ENCODE results near the gene VTCN1.
A peak's percentile ranks its signal among the peaks of the same experiment; 100 is the strongest.
"Not testable (repeated sequence)": the region's sequence is repeated elsewhere in the genome, so short reads cannot be mapped to it uniquely, and the experiment has no call there.

Gene VTCN1

DNA sequence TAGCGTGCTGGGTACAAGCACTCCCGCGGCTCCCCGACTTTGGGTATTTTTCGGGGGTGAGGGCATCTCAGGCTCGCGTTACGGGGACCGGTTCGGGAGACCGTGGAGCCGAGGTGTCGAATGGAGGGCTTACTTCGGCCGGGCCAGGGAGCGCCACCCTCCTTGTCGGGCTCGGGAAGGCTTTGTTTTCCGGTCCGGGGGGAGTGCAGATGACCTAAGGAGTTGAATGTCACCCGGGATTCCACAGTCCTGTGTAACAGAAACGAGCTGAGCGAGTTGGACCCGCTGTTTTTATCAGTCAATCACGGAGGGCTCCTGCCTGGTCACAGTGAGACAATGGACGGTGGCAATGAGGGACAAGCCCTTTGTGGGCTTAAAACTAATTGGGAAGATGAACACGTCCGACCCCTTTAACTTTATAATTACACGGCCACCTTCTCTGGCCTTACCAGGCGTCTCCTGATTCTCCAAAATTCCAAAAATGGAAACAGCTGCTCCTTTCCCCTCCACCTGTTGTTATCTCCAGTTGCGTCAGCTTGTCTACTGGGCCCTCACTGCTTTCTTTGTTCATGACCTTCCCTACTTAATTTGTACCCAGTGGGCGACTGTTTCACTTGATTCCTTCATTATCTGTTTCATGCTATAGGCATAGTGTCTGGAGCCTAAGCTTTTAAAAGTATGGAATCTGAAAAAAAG lies 88.2 kb downstream of the VTCN1 start:
- no peak for DNase-seq (ENCODE audit: low spot score)

GRCh38 chr1:117121589-117122329 lies 89.0 kb downstream of the VTCN1 start, which contains the start of gene TRIM45:
Gene TRIM45 (minus strand): TSS chr1:117121749. CDS start chr1:117121201, 548 bp downstream.
- peak; percentile 93 for DNase-seq (ENCODE audit: low spot score)

- no peak for DNase-seq (ENCODE audit: low spot score)
Observed at GRCh38 chr1:117120774-117121588, 89.7 kb downstream of the VTCN1 start.

- DNase-seq (ENCODE audit: low spot score) = not testable (repeated sequence)
Observed at GRCh38 chr1:117119144-117119543, 91.6 kb downstream of the VTCN1 start.

- DNase-seq (ENCODE audit: low spot score) = no peak
Observed at GRCh38 chr1:117118137-117118536, 92.6 kb downstream of the VTCN1 start.

- no peak for DNase-seq (ENCODE audit: low spot score)
Observed at GRCh38 chr1:117117697-117118096, 93.0 kb downstream of the VTCN1 start.

GRCh38 chr1:117116784-117117130 lies 94.0 kb downstream of the VTCN1 start:
- DNase-seq (ENCODE audit: low spot score) = no peak

DNA sequence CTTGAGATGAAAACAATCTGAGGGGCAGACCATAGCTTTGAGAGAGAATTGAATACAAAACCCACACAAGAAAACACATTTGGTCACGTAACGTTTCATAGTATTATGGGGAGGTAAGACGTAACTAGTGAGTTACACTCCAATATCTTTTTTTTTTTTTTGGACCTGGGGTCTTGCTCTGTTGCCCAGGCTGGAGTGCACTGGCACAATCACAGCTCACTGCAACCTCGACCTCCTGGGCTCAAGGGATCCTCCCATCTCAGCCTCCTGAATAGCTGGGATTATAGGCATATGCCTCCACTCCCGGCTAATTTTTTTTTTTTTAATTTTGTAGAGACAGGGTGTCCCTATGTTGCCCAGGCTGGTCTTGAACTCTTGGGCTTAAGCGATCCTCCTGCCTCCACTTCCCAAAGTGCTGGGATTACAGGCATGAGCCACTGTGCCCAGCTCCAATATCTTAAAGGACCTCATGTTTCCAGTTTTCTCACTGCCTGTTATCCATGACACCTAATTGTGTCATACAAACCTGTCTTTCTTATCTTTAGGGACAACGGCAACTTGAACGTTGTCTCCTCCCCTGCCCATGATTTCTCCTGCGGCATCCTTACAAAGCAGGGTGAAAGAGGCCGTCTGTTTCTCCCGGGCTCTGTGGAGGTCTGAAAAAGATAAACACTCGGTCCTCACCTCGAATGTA lies 94.5 kb downstream of the VTCN1 start:
- no peak for DNase-seq (ENCODE audit: low spot score)

DNA sequence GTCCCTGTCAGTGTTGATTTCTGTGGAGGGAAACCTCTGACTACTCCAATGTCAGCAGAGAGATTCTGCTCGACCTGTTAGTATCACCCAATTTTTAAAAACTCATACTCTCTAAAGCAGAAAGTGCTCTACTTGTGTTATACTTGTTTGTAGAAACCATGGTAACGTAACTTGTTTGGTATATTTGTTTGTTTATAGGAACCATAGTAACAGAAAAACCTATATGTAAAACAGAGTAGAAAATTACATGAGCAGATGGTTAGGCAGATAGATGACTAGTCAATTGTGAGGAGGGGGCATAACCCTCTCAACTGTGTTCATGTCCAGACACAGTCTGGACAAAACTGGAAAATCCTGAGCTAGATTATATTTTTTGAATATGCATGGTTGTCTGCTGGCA lies 95.8 kb downstream of the VTCN1 start:
- DNase-seq (ENCODE audit: low spot score) = no peak

GRCh38 chr1:117113199-117113598 lies 97.5 kb downstream of the VTCN1 start:
- DNase-seq (ENCODE audit: low spot score) = no peak

DNA sequence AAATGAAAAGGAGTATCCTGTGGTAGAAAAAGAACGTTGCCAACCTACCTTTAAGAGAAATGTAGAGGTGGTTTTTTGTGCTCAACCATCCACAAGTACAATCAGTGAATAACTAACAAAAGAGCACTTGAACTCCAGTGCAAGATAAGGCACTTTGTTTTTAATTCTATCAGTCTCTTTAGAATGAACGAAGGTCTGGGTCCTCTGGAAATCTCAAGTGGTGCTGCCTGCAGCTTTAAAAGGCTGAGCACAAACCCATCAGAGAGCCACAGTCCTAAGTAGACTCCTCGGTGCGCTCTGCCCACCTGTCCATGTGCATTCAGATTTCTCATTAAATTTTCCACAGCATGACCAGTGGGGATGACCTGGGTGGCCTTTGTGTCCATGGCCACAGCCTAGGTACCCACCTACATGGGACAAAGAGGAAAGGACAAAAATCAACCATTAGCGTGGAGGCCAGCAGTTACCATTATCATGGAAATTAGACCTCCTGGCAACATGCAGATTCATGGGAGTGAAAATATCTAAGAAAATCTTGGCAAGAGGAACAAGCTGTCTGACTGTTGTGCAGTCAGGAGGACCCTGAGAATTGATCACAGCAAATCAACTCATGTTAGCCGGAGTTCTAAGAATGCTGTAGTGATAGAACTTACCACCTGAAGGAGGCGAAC lies 98.5 kb downstream of the VTCN1 start:
- DNase-seq (ENCODE audit: low spot score) = no peak

DNA sequence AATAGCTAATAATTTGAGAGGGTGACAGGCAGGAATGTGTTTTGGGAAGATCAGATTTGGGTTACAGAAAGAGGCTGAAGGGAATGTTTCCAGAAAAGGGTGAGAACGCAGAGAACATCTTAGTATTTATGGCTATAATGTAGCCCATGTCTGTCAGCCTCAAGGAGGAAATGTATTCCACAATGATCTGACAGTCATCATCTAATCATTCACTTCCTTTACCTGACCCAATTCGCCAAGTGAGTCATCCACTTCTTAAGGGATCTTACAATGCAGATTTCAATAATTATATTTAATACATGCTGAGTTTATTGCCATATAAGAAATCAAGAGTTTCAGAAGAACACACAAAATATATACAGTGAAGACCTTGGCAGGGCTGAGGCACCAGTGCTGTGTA lies 100.0 kb downstream of the VTCN1 start:
- DNase-seq (ENCODE audit: low spot score) = no peak

DNA sequence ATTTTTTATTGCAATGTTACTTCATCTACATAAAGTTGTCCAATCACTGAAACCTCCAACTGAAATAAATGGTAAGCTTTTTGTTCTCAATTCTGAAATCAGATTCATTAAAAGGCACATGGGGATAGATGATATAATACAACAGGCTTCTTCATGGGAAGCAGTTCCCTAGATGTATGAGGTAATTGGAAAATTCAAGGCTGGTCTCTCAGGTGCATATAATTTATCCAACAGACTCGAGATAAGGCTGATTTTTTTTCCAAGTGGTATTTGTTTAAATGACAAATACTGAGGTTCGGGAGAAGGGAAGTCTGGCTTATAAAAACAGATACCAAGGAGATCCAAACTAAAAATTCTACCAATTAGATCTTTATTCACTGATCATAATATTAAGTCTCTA lies 103.4 kb downstream of the VTCN1 start:
- DNase-seq (ENCODE audit: low spot score) = no peak

GRCh38 chr1:117106478-117106877 lies 104.2 kb downstream of the VTCN1 start:
- no peak for DNase-seq (ENCODE audit: low spot score)

- DNase-seq (ENCODE audit: low spot score) = no peak
Observed at GRCh38 chr1:117105722-117106121, 105.0 kb downstream of the VTCN1 start.

GRCh38 chr1:117104986-117105385 lies 105.7 kb downstream of the VTCN1 start:
- no peak for DNase-seq (ENCODE audit: low spot score)

DNA sequence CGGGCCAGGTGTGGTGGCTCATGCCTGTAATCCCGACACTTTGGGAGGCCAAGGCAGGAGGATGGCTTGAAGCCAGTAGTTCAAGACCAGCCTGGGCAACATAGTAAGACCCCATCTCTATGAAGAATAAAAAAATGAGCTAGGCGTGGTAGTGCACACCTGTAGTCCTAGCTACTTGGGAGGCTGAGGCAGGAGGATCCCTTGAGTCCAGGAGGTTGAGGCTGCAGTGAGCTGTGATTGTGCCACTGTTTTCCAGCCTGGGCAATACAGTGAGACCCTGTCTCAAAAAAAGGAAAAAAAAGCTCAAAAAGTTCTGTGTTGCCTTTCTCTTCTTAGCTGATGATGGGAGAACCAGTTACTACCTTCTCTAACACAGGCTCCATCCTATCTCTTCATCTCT lies 108.9 kb downstream of the VTCN1 start:
- not testable (repeated sequence) for DNase-seq (ENCODE audit: low spot score)

GRCh38 chr1:117101334-117101733 lies 109.4 kb downstream of the VTCN1 start:
- no peak for DNase-seq (ENCODE audit: low spot score)

- DNase-seq (ENCODE audit: low spot score) = no peak
Observed at GRCh38 chr1:117098287-117098890, 112.3 kb downstream of the VTCN1 start.

DNA sequence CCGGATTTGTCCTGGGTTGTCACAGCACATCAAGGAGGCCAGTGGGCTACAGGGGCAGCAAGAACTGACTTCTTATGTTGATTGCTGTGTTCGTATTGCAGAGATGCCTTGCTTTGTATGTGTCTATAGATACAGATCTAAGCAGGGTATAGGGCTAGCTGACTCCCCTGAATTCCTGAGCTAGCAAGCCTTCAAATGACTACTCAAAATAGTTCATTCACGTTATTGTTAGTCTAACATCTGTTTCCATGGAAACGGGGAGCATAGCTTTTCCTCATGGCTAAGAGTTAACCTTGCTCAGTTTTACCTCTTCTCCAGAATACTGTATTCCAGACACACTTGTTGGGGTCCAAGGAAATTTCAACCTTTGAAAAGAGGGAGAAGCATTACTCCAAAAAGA lies 113.3 kb downstream of the VTCN1 start:
- no peak for DNase-seq (ENCODE audit: low spot score)

GRCh38 chr1:117096951-117097408 lies 113.7 kb downstream of the VTCN1 start:
- DNase-seq (ENCODE audit: low spot score) = no peak

All from D341Med (cell line).